Prostate gland (tissue), 2 donors: ENCODE data around the gene POLDIP2.

ENCODE experiments used
- POLR2A ChIP-seq: fragments of 450-650 bp; IDR thresholded peaks from one replicate; pipeline ENCODE4 v1.6.1; 2016; ENCODE audit warnings: antibody characterized with exemption, mild to moderate bottlenecking
- POLR2AphosphoS5 ChIP-seq: sonication (generic); formaldehyde crosslinking; IDR thresholded peaks from one replicate; pipeline ENCODE4 v1.6.1; 2017; ENCODE audit warnings: antibody characterized with exemption
- TF ChIP-seq, protein P1 (sequence below), 4 experiments: fragments of 200-600 bp in 2 of 4; fragments of 450-650 bp in 2 of 4; sonication (generic) in 2 of 4; IDR thresholded peaks; 1 replicate in 3 of 4; 2 replicates in 1 of 4; pipeline ENCODE4 v1.5.1; 2016 to 2019; ENCODE audit warnings: antibody characterized with exemption in 4 of 4, mild to moderate bottlenecking in 2 of 4, moderate library complexity in 2 of 4

DNA sequence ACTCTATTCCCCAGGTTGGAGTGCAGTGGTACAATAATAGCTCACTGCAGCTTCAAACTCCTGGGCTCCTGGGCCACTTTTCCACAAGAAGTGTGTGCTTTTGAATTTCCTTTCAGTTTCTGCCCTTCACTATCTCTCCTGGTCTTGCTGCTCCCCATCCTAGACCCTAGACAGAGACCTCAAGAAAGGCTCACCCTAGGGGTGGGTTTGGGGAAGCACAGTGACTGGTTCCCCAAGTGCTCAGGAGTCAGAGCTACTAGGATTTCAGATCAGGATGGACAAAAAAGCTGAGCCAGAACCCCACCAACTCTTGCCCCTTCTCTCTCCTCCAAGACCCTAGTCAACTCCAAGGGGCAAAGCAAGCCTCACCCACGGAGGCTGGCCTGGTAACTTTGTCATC, 9.3 kb upstream of the POLDIP2 start:
- TF ChIP-seq POLR2AphosphoS5 (no peak), POLR2A (no peak)
- TF ChIP-seq, protein P1, sequence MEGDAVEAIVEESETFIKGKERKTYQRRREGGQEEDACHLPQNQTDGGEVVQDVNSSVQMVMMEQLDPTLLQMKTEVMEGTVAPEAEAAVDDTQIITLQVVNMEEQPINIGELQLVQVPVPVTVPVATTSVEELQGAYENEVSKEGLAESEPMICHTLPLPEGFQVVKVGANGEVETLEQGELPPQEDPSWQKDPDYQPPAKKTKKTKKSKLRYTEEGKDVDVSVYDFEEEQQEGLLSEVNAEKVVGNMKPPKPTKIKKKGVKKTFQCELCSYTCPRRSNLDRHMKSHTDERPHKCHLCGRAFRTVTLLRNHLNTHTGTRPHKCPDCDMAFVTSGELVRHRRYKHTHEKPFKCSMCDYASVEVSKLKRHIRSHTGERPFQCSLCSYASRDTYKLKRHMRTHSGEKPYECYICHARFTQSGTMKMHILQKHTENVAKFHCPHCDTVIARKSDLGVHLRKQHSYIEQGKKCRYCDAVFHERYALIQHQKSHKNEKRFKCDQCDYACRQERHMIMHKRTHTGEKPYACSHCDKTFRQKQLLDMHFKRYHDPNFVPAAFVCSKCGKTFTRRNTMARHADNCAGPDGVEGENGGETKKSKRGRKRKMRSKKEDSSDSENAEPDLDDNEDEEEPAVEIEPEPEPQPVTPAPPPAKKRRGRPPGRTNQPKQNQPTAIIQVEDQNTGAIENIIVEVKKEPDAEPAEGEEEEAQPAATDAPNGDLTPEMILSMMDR (IDR thresholded peaks at IDR 0.05) = no peak
